Measurements from ENCODE around the gene SCAMP2. TPM values are rescaled to one million over a fixed set of nuclear protein-coding genes. Genes with fewer than 3 reads are reported as not detected.

SCAMP2 gene
- total RNA-seq, 1 experiment from 2014 or later, result 97.4 TPM

- no peak for TF ChIP-seq CTCF (IDR thresholded peaks at IDR 0.05; ENCODE audit: insufficient read depth in 1 of 2, low read depth in 1 of 2, low read length in 1 of 2, severe bottlenecking in 1 of 2, unreplicated experiment in 1 of 2)
- Histone ChIP-seq H3K9me3 (no peaks in the 10 kb centered on the region), H3K4me3 (ENCODE audit: low read depth, low read length) (no peak overlapping the region), H3K36me3 (ENCODE audit: control insufficient read depth, insufficient read depth, low read length) (no peaks in the 10 kb centered on the region), H3K4me1 (no peaks in the 10 kb centered on the region), H3K27me3 (replicated peaks; ENCODE audit: control insufficient read depth, insufficient read depth, low read length) (no peaks in the 10 kb centered on the region; the same call in 1 of the 2 replicates)
- H3K9me3 Mint-ChIP-seq (ENCODE audit: unreplicated experiment), result no peaks in the 10 kb centered on the region
- H3K4me1 Mint-ChIP-seq (ENCODE audit: low read depth, unreplicated experiment), result no peaks in the 10 kb centered on the region
- ChIA-PET POLR2A (no interaction called here), CTCF (no interaction called here)
- DNase-seq, result no peak
- intact Hi-C loops (cut with micrococcal nuclease; ENCODE audit: unreplicated experiment), result no loop called here
- H3K27ac Mint-ChIP-seq (ENCODE audit: unreplicated experiment), result no peak overlapping the region
- peaks cover 3% of the 10 kb centered on the region for H3K27me3 Mint-ChIP-seq (ENCODE audit: insufficient read depth, unreplicated experiment)
- no TSS peak for BruUV-seq (replicated peaks)
- no peaks in the 10 kb centered on the region for H3K36me3 Mint-ChIP-seq (ENCODE audit: insufficient read depth, unreplicated experiment)
- no peak overlapping the region for H3K4me3 Mint-ChIP-seq (ENCODE audit: unreplicated experiment)
Observed at GRCh38 chr15:74816624-74817369, 56.4 kb downstream of the SCAMP2 start.

GRCh38 chr15:74815961-74816360 lies 57.2 kb downstream of the SCAMP2 start:
- Mint-ChIP-seq H3K36me3 (ENCODE audit: insufficient read depth, unreplicated experiment) (no peaks in the 10 kb centered on the region), H3K27ac (ENCODE audit: unreplicated experiment) (no peak overlapping the region), H3K9me3 (ENCODE audit: unreplicated experiment) (no peaks in the 10 kb centered on the region), H3K27me3 (ENCODE audit: insufficient read depth, unreplicated experiment) (peaks cover 3% of the 10 kb centered on the region), H3K4me3 (ENCODE audit: unreplicated experiment) (no peak overlapping the region), H3K4me1 (ENCODE audit: low read depth, unreplicated experiment) (no peaks in the 10 kb centered on the region)
- no TSS peak for BruUV-seq (replicated peaks)
- intact Hi-C loops (cut with micrococcal nuclease; ENCODE audit: unreplicated experiment), result no loop called here
- DNase-seq, result no peak
- no peaks in the 10 kb centered on the region for H3K9me3 ChIP-seq
- no peaks in the 10 kb centered on the region for H3K36me3 ChIP-seq (ENCODE audit: control insufficient read depth, insufficient read depth, low read length)
- CTCF ChIA-PET, result no interaction called here
- no peak overlapping the region for H3K4me3 ChIP-seq (ENCODE audit: low read depth, low read length)
- TF ChIP-seq CTCF (IDR thresholded peaks at IDR 0.05; ENCODE audit: insufficient read depth in 1 of 2, low read depth in 1 of 2, low read length in 1 of 2, severe bottlenecking in 1 of 2, unreplicated experiment in 1 of 2), result no peak
- no peaks in the 10 kb centered on the region; the same call in 1 of the 2 replicates for H3K27me3 ChIP-seq (replicated peaks; ENCODE audit: control insufficient read depth, insufficient read depth, low read length)
- POLR2A ChIA-PET, result no interaction called here
- H3K4me1 ChIP-seq, result no peaks in the 10 kb centered on the region

GRCh38 chr15:74815121-74815934 lies 57.8 kb downstream of the SCAMP2 start:
- Mint-ChIP-seq H3K4me1 (ENCODE audit: low read depth, unreplicated experiment) (no peaks in the 10 kb centered on the region), H3K36me3 (ENCODE audit: insufficient read depth, unreplicated experiment) (no peaks in the 10 kb centered on the region), H3K27me3 (ENCODE audit: insufficient read depth, unreplicated experiment) (peaks cover 3% of the 10 kb centered on the region), H3K9me3 (ENCODE audit: unreplicated experiment) (no peaks in the 10 kb centered on the region), H3K4me3 (ENCODE audit: unreplicated experiment) (no peak overlapping the region), H3K27ac (ENCODE audit: unreplicated experiment) (no peak overlapping the region)
- CTCF ChIA-PET, result no interaction called here
- Histone ChIP-seq H3K9me3 (no peaks in the 10 kb centered on the region), H3K27me3 (replicated peaks; ENCODE audit: control insufficient read depth, insufficient read depth, low read length) (no peaks in the 10 kb centered on the region; the same call in 1 of the 2 replicates), H3K4me3 (ENCODE audit: low read depth, low read length) (no peak overlapping the region), H3K36me3 (ENCODE audit: control insufficient read depth, insufficient read depth, low read length) (no peaks in the 10 kb centered on the region), H3K4me1 (no peaks in the 10 kb centered on the region)
- TF ChIP-seq CTCF (IDR thresholded peaks at IDR 0.05; ENCODE audit: insufficient read depth in 1 of 2, low read depth in 1 of 2, low read length in 1 of 2, severe bottlenecking in 1 of 2, unreplicated experiment in 1 of 2), result no peak
- intact Hi-C loops (cut with micrococcal nuclease; ENCODE audit: unreplicated experiment), result no loop called here
- no TSS peak for BruUV-seq (replicated peaks)
- POLR2A ChIA-PET, result no interaction called here
- DNase-seq, result no peak
